ENCODE results near the gene CXCR3.

DNA sequence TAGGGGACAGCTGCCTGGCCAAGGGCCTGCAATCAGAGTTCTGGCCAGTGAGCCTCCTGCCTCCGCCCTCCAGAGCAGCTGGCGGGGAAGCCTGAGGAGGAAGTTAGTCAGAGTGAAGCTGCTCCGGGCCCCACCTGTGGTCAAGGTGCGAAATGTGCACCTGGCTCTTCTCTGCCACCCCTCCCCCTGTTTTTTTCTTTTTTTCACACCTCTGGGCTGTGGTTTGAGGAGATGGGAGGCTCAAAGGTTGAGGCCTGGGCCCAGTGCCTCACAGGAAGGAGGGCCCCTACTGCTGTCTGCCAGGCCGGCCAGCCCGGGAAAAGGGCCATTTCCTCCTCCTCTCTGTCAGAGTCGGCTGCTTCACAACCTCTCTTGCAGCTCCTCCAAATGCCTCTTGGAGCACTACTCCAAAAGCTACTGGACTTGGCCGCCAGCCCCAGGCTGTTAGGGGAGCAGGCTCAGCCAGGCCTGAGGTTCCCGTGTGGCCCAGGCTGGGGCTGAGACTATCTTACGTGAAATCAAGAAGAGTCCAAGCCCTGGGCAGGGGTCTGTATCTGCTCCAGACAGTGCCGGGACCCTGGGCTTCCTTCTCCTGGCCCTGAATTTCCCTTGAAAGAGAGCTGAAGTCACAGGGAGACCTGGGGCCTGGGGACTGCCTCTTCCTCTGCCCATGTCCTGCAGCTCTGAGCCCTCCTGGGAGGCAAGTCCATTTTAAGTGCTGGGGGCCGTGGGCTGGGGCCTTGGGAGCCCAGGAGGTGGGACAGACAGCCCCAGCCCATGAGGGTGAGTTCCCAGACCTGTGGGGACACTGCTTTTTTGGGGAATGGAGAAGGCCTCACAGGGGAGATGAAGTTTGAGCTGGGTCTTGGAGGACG lies 4.5 kb upstream of the CXCR3 start:
- TF ChIP-seq, protein P1, sequence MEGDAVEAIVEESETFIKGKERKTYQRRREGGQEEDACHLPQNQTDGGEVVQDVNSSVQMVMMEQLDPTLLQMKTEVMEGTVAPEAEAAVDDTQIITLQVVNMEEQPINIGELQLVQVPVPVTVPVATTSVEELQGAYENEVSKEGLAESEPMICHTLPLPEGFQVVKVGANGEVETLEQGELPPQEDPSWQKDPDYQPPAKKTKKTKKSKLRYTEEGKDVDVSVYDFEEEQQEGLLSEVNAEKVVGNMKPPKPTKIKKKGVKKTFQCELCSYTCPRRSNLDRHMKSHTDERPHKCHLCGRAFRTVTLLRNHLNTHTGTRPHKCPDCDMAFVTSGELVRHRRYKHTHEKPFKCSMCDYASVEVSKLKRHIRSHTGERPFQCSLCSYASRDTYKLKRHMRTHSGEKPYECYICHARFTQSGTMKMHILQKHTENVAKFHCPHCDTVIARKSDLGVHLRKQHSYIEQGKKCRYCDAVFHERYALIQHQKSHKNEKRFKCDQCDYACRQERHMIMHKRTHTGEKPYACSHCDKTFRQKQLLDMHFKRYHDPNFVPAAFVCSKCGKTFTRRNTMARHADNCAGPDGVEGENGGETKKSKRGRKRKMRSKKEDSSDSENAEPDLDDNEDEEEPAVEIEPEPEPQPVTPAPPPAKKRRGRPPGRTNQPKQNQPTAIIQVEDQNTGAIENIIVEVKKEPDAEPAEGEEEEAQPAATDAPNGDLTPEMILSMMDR (IDR thresholded peaks at IDR 0.05; ENCODE audit: low read depth, low read length, poor library complexity, severe bottlenecking) = peak; percentile 12
- no peak for TF ChIP-seq EZH2phosphoT487 (IDR thresholded peaks at IDR 0.05; ENCODE audit: borderline replicate concordance, low read length)
